Endothelial cell of umbilical vein (primary cell): ENCODE measurements around the gene MAP4K4. TPM values are rescaled to one million over a fixed set of nuclear protein-coding genes. Genes with fewer than 3 reads are reported as not detected.

Experiments
- BruUV-seq: library from RNA; stranded (reverse); fragments of 400-500 nt; replicated peaks from 2 replicates; lab custom pipeline; 2021; lab: Mats Ljungman, UMichigan
- CTCF ChIA-PET: fragments of 300-600, 350-600 bp; sonication (Branson Sonifier 250); formaldehyde crosslinking; loops from one replicate; lab custom pipeline; 2021; ENCODE audit warnings: antibody characterized with exemption, inconsistent platforms; lab: Charles Lee
- POLR2A ChIA-PET: fragments of 300-600, 350-600 bp; sonication (Branson Sonifier 250); formaldehyde crosslinking; loops from one replicate; lab custom pipeline; 2021; ENCODE audit warnings: antibody characterized with exemption, inconsistent platforms; lab: Charles Lee
- DNase-seq: peaks from one replicate; pipeline ENCODE4 v3.0.0-alpha.2; 2011; ENCODE audit warnings: low read depth, low spot score
- FAIRE-seq: peaks from 2 replicates; lab custom pipeline; 2011; peaks lifted over from hg19 to GRCh38; lab: Jason Lieb, UNC
- H2AFZ ChIP-seq: 2 replicates; pipeline ENCODE4 v1.6.0; 2012; ENCODE audit warnings: low read depth, low read length, control low read depth, inconsistent platforms
- H3K27ac ChIP-seq: 2 replicates; pipeline ENCODE4 v1.5.1; 2011; ENCODE audit warnings: low read depth, mild to moderate bottlenecking, control low read depth, low read length, moderate library complexity; ENCODE audit not compliant: insufficient read depth
- H3K27me3 ChIP-seq, 2 experiments: 2 replicates each; pipeline versions ENCODE4 v1.6.0 to v1.6.1; 2011; ENCODE audit warnings: low read length in 2 of 2, mixed read lengths in 1 of 2; ENCODE audit not compliant: control insufficient read depth in 2 of 2, insufficient read depth in 2 of 2
- H3K36me3 ChIP-seq, 2 experiments: 2 replicates in 1 of 2; 3 replicates in 1 of 2; pipeline ENCODE4 v1.5.1; 2011; ENCODE audit warnings: low read length in 2 of 2, mild to moderate bottlenecking in 1 of 2, moderate library complexity in 1 of 2; ENCODE audit not compliant: control insufficient read depth in 2 of 2, insufficient read depth in 2 of 2; ENCODE audit errors: extremely low read depth in 1 of 2
- H3K4me1 ChIP-seq: 3 replicates; pipeline ENCODE4 v1.5.1; 2011; ENCODE audit warnings: mild to moderate bottlenecking, low read length; ENCODE audit not compliant: control insufficient read depth, insufficient read depth; ENCODE audit errors: extremely low read depth
- H3K4me2 ChIP-seq: 2 replicates; pipeline ENCODE4 v1.6.1; 2011; ENCODE audit warnings: low read length, control low read depth, mixed read lengths; ENCODE audit not compliant: insufficient read depth
- H3K4me3 ChIP-seq, 3 experiments: fragments of 200-600 bp in 1 of 3; sonication (generic), shearing (Covaris generic) in 1 of 3; replicated peaks in 1 of 3; 2 replicates each; pipeline ENCODE4 v1.5.1; 2011 to 2016; ENCODE audit warnings: control low read depth in 3 of 3, low read length in 3 of 3, mild to moderate bottlenecking in 2 of 3, inconsistent platforms in 1 of 3, low read depth in 1 of 3, moderate library complexity in 1 of 3; ENCODE audit not compliant: insufficient read depth in 1 of 3
- H3K79me2 ChIP-seq: 2 replicates; pipeline ENCODE4 v1.6.0; 2012; ENCODE audit warnings: low read length, inconsistent platforms; ENCODE audit not compliant: control insufficient read depth, insufficient read depth
- H3K9ac ChIP-seq: replicated peaks from 2 replicates; pipeline ENCODE3; 2011; ENCODE audit warnings: low read length, control low read depth; ENCODE audit not compliant: insufficient read depth; ENCODE audit errors: extremely low read depth
- H3K9me1 ChIP-seq: replicated peaks from 3 replicates; pipeline ENCODE4 v1.6.0; 2011; ENCODE audit warnings: mild to moderate bottlenecking, low read length; ENCODE audit not compliant: control insufficient read depth, insufficient read depth; ENCODE audit errors: extremely low read depth
- H3K9me3 ChIP-seq: replicated peaks from 2 replicates; pipeline ENCODE4 v1.5.1; 2012; ENCODE audit warnings: low read length, inconsistent platforms; ENCODE audit not compliant: control insufficient read depth, insufficient read depth
- H4K20me1 ChIP-seq: replicated peaks from 2 replicates; pipeline ENCODE3; 2011; ENCODE audit warnings: mild to moderate bottlenecking, low read length; ENCODE audit not compliant: control insufficient read depth, insufficient read depth; ENCODE audit errors: extremely low read depth
- EZH2 ChIP-seq: IDR thresholded peaks from 2 replicates; pipeline ENCODE4 v1.6.1; 2012; ENCODE audit warnings: borderline replicate concordance, low read depth, mild to moderate bottlenecking, moderate library complexity, low read length, inconsistent platforms; ENCODE audit not compliant: severe bottlenecking
- FOS ChIP-seq: IDR thresholded peaks from 2 replicates; pipeline ENCODE4 v1.6.1; 2011; ENCODE audit warnings: mild to moderate bottlenecking, low read length, moderate library complexity, borderline replicate concordance; ENCODE audit not compliant: insufficient read depth
- GATA2 ChIP-seq: IDR thresholded peaks from 2 replicates; pipeline ENCODE4 v1.7.0; 2011; ENCODE audit warnings: low read depth, mild to moderate bottlenecking, moderate library complexity, mixed read lengths, low read length; ENCODE audit not compliant: insufficient read length, insufficient read depth
- JUN ChIP-seq: IDR thresholded peaks from 2 replicates; pipeline ENCODE4 v1.6.1; 2011; ENCODE audit warnings: borderline replicate concordance, low read depth; ENCODE audit not compliant: insufficient read length, insufficient read depth
- MYC ChIP-seq: IDR thresholded peaks from one replicate; pipeline ENCODE4 v1.6.1; 2011; ENCODE audit warnings: mild to moderate bottlenecking, low read depth, low read length
- POLR2A ChIP-seq: IDR thresholded peaks from 2 replicates; pipeline ENCODE4 v1.6.1; 2012; ENCODE audit warnings: low read depth, mild to moderate bottlenecking, control low read depth, low read length
- POLR2AphosphoS5 ChIP-seq: IDR thresholded peaks from 2 replicates; pipeline ENCODE4 v1.6.1; 2012; ENCODE audit warnings: low read depth, mild to moderate bottlenecking, control low read depth, low read length, moderate library complexity; ENCODE audit not compliant: insufficient read depth
- dilution Hi-C: fragments of 300-500 bp; cut with MboI; formaldehyde crosslinking; loops from one replicate; pipeline ENCODE4 v1.15.0; 2019; ENCODE audit warnings: low sequenced_read_pairs; ENCODE audit not compliant: extremely low pct_ligation_motif_present
- intact Hi-C: fragments of 100-400 bp; cut with micrococcal nuclease; formaldehyde crosslinking; loops from one replicate; pipeline ENCODE4 v1.10.0; 2022
- polyA plus RNA-seq, 4 experiments: library from polyadenylated mRNA; depleted of rRNA in 3 of 4; stranded (reverse) in 3 of 4; unstranded in 1 of 4; fragments of >200 nt; gene quantifications; 2 replicates each; pipeline versions ENCODE4 v1.2.1 to v1.2.3, GENCODE V29; 2011 to 2012; ENCODE audit warnings: missing spikeins in 1 of 4
- total RNA-seq: library from RNA; stranded (reverse); gene quantifications from 2 replicates; pipeline ENCODE4 v1.2.3, GENCODE V29; 2021
- TF ChIP-seq, protein P1 (sequence below), 2 donors: IDR thresholded peaks; 1 replicate in 1 of 2; 2 replicates in 1 of 2; pipeline ENCODE4 v1.5.1; 2011; ENCODE audit warnings: low read length in 2 of 2, mild to moderate bottlenecking in 2 of 2, moderate library complexity in 2 of 2, control low read depth in 1 of 2, inconsistent platforms in 1 of 2, low read depth in 1 of 2; ENCODE audit not compliant: insufficient read depth in 1 of 2; ENCODE audit errors: extremely low read depth in 1 of 2
- TF ChIP-seq, protein P2 (sequence below): IDR thresholded peaks from 2 replicates; pipeline ENCODE4 v1.6.1; 2011; ENCODE audit not compliant: insufficient read depth, insufficient read length

The MAP4K4 gene
- total and polyA plus RNA-seq, 2 donors (not counting 3 experiments of a cell fraction or from before 2014, with no cell fraction given): 79.4 to 269 TPM

DNA sequence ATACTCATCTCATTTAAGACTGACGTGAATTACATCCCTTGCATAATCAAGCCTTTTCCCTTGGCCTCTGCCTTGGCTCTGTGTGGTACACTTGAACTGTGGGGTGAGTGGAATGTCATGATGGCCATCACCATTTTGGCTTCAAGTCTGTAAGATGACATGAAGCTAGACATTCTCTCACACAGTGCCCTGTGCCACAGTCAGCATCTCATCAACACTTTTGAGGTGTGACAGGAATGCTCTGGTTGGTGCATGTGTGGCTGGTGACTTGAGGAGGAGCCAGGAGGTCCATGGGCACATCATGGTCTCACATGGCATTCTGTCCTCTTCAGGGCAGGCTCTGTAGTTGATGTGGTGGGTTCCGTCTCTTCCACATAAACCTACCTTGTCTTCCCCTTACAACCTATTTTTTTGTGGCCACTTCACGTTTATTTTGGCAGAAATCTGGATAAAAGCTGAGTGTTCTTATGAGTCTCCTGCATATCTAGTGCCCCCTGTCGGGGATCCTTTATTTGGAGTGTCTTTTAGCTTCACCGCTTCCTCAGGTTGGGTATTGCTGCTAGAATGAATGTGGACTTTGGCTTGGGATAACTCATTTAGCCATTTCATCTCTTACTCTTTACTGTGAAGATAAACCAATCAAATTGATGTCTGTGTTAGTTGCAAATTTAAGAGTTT is 28.1 kb downstream of the MAP4K4 start:
- H3K9ac ChIP-seq: no peak overlapping the region
- ChIA-PET POLR2A (no interaction called here), CTCF (interaction anchor here (0.5 to 3.0 kb wide), 18 partner anchors 8 to 384 kb away, joined by 3 to 17 read pairs (median 4); partner anchors contain the start of gene MAP4K4)
- DNase-seq: no peak
- H3K36me3 ChIP-seq: no peaks in the 10 kb centered on the region
- no peak overlapping the region for H3K27ac ChIP-seq
- FAIRE-seq: no peak
- intact Hi-C loops: no loop called here
- peaks cover 3% of the 10 kb centered on the region for H3K4me1 ChIP-seq
- no peak overlapping the region for H3K4me2 ChIP-seq
- H3K9me3 ChIP-seq: no peaks in the 10 kb centered on the region
- dilution Hi-C loops: no loop called here
- no peak for TF ChIP-seq POLR2AphosphoS5
- TF ChIP-seq, protein P1, sequence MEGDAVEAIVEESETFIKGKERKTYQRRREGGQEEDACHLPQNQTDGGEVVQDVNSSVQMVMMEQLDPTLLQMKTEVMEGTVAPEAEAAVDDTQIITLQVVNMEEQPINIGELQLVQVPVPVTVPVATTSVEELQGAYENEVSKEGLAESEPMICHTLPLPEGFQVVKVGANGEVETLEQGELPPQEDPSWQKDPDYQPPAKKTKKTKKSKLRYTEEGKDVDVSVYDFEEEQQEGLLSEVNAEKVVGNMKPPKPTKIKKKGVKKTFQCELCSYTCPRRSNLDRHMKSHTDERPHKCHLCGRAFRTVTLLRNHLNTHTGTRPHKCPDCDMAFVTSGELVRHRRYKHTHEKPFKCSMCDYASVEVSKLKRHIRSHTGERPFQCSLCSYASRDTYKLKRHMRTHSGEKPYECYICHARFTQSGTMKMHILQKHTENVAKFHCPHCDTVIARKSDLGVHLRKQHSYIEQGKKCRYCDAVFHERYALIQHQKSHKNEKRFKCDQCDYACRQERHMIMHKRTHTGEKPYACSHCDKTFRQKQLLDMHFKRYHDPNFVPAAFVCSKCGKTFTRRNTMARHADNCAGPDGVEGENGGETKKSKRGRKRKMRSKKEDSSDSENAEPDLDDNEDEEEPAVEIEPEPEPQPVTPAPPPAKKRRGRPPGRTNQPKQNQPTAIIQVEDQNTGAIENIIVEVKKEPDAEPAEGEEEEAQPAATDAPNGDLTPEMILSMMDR (IDR thresholded peaks at IDR 0.05; ENCODE audit: extremely low read depth in 1 of 2, insufficient read depth in 1 of 2, low read depth in 1 of 2, low read length in 2 of 2): peak in 1 of 2 donors; percentile 10
- H2AFZ ChIP-seq: no peak overlapping the region
- H3K79me2 ChIP-seq: peaks cover 100% of the 10 kb centered on the region
- peaks cover 47% of the 10 kb centered on the region for H4K20me1 ChIP-seq
- H3K4me3 ChIP-seq: no peak overlapping the region
- no peaks in the 10 kb centered on the region for H3K9me1 ChIP-seq
- H3K27me3 ChIP-seq: no peaks in the 10 kb centered on the region
- BruUV-seq: no TSS peak

DNA sequence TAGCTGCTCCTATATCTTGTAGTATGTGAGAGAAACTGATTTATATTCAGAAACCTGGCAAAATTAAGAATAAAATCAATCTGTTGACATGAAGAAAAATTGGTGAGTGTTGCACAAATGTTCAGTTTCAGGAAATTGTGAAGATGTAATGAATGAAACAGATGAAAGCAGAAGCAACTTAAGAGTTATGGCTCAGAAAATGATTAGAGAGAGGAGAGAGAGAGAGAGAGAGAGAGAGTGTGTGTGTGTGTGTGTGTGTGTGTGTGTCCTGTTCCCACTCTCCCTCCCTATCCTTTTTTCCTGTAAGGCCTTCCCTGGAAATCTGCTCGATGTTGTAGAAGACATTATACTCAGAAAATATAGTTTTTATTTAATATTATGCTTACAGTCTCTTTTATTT is 31.4 kb downstream of the MAP4K4 start:
- Histone ChIP-seq H2AFZ (no peak overlapping the region), H3K27me3 (no peaks in the 10 kb centered on the region), H3K9me3 (no peaks in the 10 kb centered on the region), H3K79me2 (peaks cover 100% of the 10 kb centered on the region), H3K4me1 (peaks cover 10% of the 10 kb centered on the region), H3K4me3 (no peak overlapping the region), H3K36me3 (no peaks in the 10 kb centered on the region), H3K27ac (no peak overlapping the region), H3K9me1 (no peaks in the 10 kb centered on the region), H3K4me2 (no peak overlapping the region), H4K20me1 (peaks cover 37% of the 10 kb centered on the region), H3K9ac (no peak overlapping the region)
- intact Hi-C loops: no loop called here
- TF ChIP-seq POLR2AphosphoS5: no peak
- no peak for TF ChIP-seq GATA2
- TF ChIP-seq, protein P2, sequence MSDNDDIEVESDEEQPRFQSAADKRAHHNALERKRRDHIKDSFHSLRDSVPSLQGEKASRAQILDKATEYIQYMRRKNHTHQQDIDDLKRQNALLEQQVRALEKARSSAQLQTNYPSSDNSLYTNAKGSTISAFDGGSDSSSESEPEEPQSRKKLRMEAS: no peak
- TF ChIP-seq, protein P1 (IDR thresholded peaks at IDR 0.05; ENCODE audit: extremely low read depth in 1 of 2, insufficient read depth in 1 of 2, low read depth in 1 of 2, low read length in 2 of 2): no peak
- no peak for TF ChIP-seq MYC
- TF ChIP-seq JUN: no peak
- TF ChIP-seq EZH2: no peak
- no peak for TF ChIP-seq POLR2A
- no peak for TF ChIP-seq FOS
- DNase-seq: no peak
- dilution Hi-C loops: no loop called here
- FAIRE-seq: no peak
- BruUV-seq: no TSS peak
- ChIA-PET CTCF (interaction anchor here (0.8 to 1.5 kb wide), 7 partner anchors 11 to 95 kb away, joined by 3 read pairs; no protein-coding TSS in a partner anchor), POLR2A (no interaction called here)
